D721Med (cell line): ENCODE data around the gene USP34.

Source experiments
- DNase-seq: peaks from one replicate; pipeline ENCODE4 v3.0.0; 2011; ENCODE audit warnings: low spot score; ENCODE audit not compliant: insufficient read length
- FAIRE-seq: peaks from 2 replicates; lab custom pipeline; 2011; peaks lifted over from hg19 to GRCh38; lab: Jason Lieb, UNC
- TF ChIP-seq, protein P1 (sequence below): IDR thresholded peaks from 2 replicates; pipeline ENCODE4 v1.5.1; 2012; ENCODE audit warnings: mild to moderate bottlenecking, control low read depth; ENCODE audit not compliant: insufficient read depth; ENCODE audit errors: missing control alignments

Gene USP34

DNA sequence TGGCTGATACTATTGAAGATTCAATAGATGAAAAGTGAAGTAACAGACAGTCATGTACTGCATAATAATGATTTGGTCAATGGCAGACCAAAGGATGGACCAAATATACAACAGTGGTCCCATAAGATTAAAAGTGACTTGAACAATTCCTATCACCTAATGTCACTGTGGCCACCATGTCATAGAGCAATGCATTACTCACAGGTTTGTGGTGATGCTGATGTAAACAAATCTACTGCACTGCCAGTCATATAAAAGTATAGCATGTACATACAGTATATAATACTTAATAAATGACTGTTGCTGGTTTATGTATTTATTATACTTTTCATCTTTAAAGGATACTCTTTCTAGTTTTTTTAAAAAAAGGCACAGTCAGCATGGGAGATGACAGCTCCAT, 99.9 kb downstream of the USP34 start:
- TF ChIP-seq, protein P1, sequence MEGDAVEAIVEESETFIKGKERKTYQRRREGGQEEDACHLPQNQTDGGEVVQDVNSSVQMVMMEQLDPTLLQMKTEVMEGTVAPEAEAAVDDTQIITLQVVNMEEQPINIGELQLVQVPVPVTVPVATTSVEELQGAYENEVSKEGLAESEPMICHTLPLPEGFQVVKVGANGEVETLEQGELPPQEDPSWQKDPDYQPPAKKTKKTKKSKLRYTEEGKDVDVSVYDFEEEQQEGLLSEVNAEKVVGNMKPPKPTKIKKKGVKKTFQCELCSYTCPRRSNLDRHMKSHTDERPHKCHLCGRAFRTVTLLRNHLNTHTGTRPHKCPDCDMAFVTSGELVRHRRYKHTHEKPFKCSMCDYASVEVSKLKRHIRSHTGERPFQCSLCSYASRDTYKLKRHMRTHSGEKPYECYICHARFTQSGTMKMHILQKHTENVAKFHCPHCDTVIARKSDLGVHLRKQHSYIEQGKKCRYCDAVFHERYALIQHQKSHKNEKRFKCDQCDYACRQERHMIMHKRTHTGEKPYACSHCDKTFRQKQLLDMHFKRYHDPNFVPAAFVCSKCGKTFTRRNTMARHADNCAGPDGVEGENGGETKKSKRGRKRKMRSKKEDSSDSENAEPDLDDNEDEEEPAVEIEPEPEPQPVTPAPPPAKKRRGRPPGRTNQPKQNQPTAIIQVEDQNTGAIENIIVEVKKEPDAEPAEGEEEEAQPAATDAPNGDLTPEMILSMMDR, result no peak
- FAIRE-seq (no peak), DNase-seq (no peak)

DNA sequence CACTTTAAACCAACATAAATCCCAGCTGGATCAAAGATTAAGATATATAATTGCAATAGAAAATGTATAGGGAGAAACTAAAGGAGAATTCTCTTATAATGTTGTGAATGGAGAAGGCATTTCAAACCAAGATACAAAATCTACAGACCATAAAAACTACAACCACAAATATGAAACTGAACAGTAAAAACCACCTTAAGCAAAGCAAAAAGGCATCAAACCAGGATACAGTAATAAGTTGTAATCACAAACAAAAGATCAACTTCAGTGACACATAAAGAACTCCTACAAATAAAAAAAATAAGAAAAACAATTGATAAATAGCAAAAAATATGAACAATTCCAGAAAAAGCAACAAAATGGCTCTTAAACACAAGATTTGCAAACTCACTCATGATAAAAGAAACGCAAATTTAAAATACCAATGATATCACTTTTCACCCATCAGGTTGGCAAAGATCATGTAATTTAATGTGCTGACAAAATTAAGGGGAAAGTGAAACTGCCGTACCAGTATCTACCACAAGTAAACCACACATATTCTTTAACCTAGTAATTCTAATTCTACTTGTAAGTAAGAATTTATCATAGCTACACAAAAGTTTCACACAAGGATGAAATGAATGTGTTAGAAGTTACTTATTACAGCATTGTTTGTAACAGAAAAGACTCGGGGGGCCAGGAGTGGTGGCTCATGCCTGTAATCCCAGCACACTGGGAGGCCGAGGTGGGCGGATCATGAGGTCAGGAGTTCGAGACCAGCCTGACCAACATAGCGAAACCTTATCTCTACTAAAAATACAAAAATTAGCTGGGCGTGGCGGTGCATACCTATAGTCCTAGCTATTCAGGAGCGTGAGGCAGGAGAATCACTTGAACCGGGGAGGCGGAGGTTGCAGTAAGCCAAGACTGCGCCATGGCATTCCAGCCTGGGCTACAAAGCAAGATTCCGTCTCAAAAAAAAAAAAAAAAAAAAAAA, 101.9 kb downstream of the USP34 start:
- TF ChIP-seq, protein P1, result no peak
- DNase-seq (no peak), FAIRE-seq (no peak)

DNA sequence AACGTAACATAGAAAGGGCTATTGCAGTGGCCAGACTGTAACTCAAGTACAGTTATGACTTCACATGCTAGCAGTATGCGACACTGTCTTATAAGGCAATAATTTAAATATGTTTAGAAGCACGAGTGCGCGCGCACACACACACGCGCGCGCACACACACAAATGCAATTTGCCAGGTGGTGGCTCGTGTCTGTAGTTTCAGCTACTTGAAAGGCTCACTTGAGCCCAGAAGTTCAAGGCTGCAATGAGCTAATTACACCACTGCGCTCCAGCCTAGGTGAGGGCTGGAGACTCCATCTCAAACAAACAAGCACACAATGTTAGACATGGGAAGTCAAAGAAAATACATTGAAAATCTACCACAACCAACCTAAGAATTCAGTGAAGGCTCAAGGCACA, 103.7 kb downstream of the USP34 start:
- FAIRE-seq (no peak), DNase-seq (no peak)
- TF ChIP-seq, protein P1, result no peak

DNA sequence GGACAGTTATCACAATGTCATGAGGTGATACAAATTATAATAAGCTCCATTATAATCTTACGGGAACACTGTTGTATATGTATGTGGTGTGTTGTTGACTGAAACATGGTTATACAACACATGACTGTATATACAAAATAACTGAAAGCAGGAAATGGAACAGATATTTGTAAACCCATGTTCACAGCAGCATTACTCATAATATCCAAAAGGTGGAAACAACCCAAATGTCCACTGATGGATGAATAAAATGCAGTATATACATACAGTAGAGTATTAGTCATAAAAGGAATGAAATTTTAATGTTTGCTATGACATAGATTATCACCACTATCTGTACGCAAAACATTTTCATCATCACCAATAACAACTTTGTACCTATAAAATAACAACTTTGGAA, 107.3 kb downstream of the USP34 start:
- TF ChIP-seq, protein P1, result no peak
- DNase-seq (no peak), FAIRE-seq (peak; percentile 29)

DNA sequence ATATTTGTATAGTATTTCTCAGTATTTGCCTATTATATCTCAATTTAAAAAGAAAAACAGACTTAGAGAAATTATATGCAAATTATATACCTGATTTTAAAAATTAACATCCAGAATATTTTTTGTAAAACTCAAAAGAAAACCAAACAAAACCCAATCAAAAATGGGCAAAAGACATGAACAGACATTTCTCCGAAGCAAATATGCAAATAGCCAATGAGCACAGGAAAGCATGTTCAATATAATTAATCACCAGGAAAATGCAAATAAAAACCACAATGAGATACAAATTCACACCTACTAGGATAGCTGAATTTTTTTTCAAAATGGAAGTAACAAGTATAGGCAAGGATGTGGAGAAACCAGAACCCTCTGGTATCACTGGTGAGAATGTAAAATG, 108.0 kb downstream of the USP34 start:
- no peak for FAIRE-seq
- no peak for DNase-seq
- TF ChIP-seq, protein P1, result no peak

DNA sequence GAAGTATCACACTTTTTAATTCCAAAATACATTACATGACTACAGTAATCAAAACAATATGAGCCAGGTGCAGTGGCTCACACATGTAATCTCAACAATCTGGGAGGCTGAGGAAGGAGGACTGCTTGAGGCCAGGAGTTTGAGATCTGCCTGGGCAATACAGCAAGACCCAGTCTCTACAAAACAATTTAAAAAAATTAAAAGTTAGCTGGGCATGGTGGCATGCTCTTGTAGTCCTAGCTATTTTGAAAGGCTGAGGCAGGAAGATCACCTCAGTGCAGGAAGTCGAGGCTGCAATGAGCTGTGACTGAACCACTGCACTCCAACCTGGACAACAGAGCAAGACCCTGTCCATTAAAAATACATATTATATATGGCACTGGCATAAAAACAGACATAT, 109.8 kb downstream of the USP34 start:
- FAIRE-seq, result no peak
- no peak for DNase-seq
- TF ChIP-seq, protein P1, result no peak

DNA sequence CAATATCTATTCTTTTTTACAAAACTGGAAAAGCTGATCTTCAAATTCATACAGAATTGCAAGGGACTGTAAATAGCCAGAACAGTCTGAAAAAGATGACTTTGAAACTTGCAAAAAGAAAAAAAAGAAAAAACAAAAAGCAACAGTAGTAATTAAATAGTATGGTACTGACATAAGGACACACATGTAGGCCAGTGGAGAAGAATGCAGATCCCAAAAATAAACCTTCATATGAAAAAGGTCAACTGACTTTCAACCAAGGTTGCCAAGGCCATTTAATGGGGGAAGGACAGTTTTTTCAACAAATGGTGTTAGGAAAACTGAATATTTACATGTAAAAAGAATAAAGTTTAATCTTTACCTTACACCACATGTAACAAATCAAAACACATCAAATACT, 111.8 kb downstream of the USP34 start:
- DNase-seq, result no peak
- TF ChIP-seq, protein P1, result no peak
- FAIRE-seq, result no peak
